HG03460 (cell line): ENCODE data around the gene IFITM2.
"Not testable (repeated sequence)": the region's sequence is repeated elsewhere in the genome, so short reads cannot be mapped to it uniquely, and the experiment has no call there.

Experiments used
- ATAC-seq: cut with Tn5 transposase; IDR thresholded peaks from one replicate; pipeline ENCODE4 v1.9.1; 2021; ENCODE audit not compliant: unreplicated experiment

Gene IFITM2

GRCh38 chr11:324593-325517, 17.2 kb downstream of the IFITM2 start:
- ATAC-seq = not testable (repeated sequence)

- ATAC-seq = no peak
These were observed 18.4 kb downstream of the IFITM2 start for GRCh38 chr11:325796-326591.

- no peak for ATAC-seq
These were observed 18.9 kb downstream of the IFITM2 start for GRCh38 chr11:326592-326841.

GRCh38 chr11:326842-327580, 19.4 kb downstream of the IFITM2 start:
- ATAC-seq = peak; percentile 48

GRCh38 chr11:327581-327923, 19.9 kb downstream of the IFITM2 start:
- ATAC-seq = no peak

- no peak for ATAC-seq
These were observed 20.4 kb downstream of the IFITM2 start for GRCh38 chr11:328012-328411.

- not testable (repeated sequence) for ATAC-seq
These were observed 21.0 kb downstream of the IFITM2 start for GRCh38 chr11:328516-329100.

- no peak for ATAC-seq
These were observed 22.3 kb downstream of the IFITM2 start for GRCh38 chr11:329886-330253.

- ATAC-seq = no peak
These were observed 22.7 kb downstream of the IFITM2 start for GRCh38 chr11:330307-330693.

- no peak for ATAC-seq
These were observed 23.2 kb downstream of the IFITM2 start for GRCh38 chr11:330694-331357.

- ATAC-seq = no peak
These were observed 23.9 kb downstream of the IFITM2 start for GRCh38 chr11:331358-332060.

- ATAC-seq = no peak
These were observed 25.2 kb downstream of the IFITM2 start for GRCh38 chr11:332651-333480.

- ATAC-seq = not testable (repeated sequence)
These were observed 26.1 kb downstream of the IFITM2 start for GRCh38 chr11:333616-334263.

- ATAC-seq = no peak
These were observed 26.8 kb downstream of the IFITM2 start for GRCh38 chr11:334264-334994.

- ATAC-seq = no peak
These were observed 28.4 kb downstream of the IFITM2 start for GRCh38 chr11:335779-336658.

- no peak for ATAC-seq
These were observed 29.1 kb downstream of the IFITM2 start for GRCh38 chr11:336659-337198.

- no peak for ATAC-seq
These were observed 30.1 kb downstream of the IFITM2 start for GRCh38 chr11:337711-338110.
